Omental fat pad (tissue), 4 donors: ENCODE results near the gene HPN. TPM values are rescaled to one million over a fixed set of nuclear protein-coding genes. Genes with fewer than 3 reads are reported as not detected.

Source experiments
- ATAC-seq: fragments of 150-250 bp; one replicate; pipeline ENCODE4 v1.9.1; 2016; ENCODE audit warnings: mild to moderate bottlenecking, moderate library complexity; ENCODE audit not compliant: low FRiP score
- DNase-seq: peaks from one replicate; pipeline ENCODE4 v3.0.0-alpha.2; 2019; ENCODE audit warnings: low spot score
- total RNA-seq, 4 donors: library from RNA; depleted of rRNA; stranded (reverse); fragments of >200 nt; gene quantifications; one replicate each; pipeline ENCODE4 v1.1.0, GENCODE V29; 2016
- TF ChIP-seq, protein P1 (sequence below), 3 donors: fragments of 450-650 bp; IDR thresholded peaks; one replicate each; pipeline ENCODE4 v1.5.1; 2016 to 2017; ENCODE audit warnings: antibody characterized with exemption in 3 of 3, mild to moderate bottlenecking in 3 of 3, moderate library complexity in 2 of 3

The HPN gene
- total RNA-seq, 4 donors from 2014 or later, result 0.95 to 1.4 (median 1.2) TPM

DNA sequence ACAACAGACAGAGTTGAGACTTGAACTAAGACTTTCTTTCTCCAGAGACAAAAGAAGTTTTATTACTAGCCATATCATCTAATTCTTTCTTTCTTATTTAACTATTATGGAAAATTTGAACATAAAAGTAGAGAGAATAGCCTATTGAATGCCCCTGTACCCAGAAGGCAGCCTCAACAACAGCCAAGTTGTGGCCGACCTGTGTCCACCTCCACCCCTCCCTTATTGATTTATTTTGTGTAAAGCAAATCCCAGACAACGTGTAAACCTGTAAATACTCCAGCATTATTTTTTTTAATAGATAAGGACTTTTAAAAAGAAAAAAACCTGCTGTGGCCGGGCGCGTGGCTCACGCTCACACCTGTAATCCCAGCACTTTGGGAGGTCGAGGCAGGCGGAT lies 48.0 kb downstream of the HPN start:
- ATAC-seq, result no peak
- TF ChIP-seq, protein P1, sequence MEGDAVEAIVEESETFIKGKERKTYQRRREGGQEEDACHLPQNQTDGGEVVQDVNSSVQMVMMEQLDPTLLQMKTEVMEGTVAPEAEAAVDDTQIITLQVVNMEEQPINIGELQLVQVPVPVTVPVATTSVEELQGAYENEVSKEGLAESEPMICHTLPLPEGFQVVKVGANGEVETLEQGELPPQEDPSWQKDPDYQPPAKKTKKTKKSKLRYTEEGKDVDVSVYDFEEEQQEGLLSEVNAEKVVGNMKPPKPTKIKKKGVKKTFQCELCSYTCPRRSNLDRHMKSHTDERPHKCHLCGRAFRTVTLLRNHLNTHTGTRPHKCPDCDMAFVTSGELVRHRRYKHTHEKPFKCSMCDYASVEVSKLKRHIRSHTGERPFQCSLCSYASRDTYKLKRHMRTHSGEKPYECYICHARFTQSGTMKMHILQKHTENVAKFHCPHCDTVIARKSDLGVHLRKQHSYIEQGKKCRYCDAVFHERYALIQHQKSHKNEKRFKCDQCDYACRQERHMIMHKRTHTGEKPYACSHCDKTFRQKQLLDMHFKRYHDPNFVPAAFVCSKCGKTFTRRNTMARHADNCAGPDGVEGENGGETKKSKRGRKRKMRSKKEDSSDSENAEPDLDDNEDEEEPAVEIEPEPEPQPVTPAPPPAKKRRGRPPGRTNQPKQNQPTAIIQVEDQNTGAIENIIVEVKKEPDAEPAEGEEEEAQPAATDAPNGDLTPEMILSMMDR (IDR thresholded peaks at IDR 0.05), result no peak
- no peak for DNase-seq

DNA sequence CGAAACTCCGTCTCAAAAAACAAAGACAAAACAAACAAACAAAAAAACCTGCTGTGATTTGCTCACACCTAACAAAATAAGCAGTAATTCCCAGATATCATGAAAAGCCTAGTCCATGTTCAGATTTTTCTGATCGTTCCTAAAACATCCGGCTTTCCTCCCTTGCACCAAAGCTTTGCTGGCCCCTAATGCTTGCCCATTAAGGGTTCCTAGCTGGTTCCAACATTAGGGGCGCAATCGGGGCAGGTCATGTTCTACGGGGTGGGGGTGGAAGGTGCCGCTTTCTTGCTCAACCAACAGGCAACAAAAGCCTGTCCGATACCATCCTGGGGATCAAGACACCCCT lies 48.6 kb downstream of the HPN start:
- ATAC-seq, result no peak
- TF ChIP-seq, protein P1 (IDR thresholded peaks at IDR 0.05), result no peak
- no peak for DNase-seq

DNA sequence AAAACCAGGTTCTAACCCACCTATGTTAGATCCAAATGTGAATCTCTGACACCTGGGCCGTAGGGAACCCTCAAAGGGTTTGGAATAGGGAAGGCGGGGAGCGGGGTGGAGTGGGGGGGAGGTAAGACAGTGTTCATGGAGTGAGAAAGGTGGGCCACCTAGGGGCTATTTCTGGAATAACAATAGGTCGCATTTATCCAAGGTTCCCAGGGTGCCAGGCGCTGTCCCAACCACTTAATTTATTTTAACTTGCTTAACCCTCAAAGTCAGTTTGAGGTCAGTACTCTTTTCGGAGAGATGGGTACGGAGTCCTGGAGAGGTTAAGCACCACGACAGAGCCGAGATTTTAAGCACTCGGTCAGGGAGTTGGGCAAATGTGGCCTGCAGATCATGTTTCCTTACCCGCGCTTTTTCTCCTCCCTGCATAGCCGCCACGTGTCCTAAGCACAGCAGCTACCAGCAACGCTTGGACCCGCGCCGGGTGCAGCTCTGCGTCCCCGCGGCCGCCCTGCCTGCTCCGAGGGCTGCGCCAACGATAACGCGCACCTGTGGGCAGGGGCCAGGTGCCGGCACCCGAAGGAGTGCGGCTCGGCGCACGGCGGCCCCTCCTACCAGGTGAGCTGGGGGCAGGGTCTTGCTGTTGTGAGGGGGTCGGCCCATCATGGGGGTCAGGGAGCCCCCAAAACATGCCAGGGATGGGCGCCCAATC lies 49.1 kb downstream of the HPN start:
- TF ChIP-seq, protein P1 (IDR thresholded peaks at IDR 0.05), result peak in 1 of 3 donors; percentile 12
- ATAC-seq (peak; percentile 76), DNase-seq (peak; percentile 50)

DNA sequence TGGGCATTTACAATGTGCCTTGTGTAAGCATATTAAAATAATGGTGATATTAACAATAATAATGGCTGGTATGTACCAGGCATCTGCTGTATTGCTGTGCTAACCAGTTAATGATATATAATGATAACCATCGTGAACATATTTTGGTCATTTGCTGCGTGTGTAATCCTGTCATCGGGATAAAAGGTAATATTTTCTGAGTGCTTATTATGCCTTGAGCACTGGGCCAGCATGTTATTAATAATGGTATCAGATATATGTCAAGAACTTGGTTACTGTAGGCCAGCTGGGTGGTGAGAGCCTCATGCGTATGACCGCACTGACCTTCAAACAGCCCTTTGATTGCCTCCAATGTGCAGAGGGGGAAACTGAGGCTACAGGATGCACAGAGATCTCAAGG lies 51.9 kb downstream of the HPN start:
- TF ChIP-seq, protein P1 (IDR thresholded peaks at IDR 0.05), result no peak
- DNase-seq (no peak), ATAC-seq (no peak)

DNA sequence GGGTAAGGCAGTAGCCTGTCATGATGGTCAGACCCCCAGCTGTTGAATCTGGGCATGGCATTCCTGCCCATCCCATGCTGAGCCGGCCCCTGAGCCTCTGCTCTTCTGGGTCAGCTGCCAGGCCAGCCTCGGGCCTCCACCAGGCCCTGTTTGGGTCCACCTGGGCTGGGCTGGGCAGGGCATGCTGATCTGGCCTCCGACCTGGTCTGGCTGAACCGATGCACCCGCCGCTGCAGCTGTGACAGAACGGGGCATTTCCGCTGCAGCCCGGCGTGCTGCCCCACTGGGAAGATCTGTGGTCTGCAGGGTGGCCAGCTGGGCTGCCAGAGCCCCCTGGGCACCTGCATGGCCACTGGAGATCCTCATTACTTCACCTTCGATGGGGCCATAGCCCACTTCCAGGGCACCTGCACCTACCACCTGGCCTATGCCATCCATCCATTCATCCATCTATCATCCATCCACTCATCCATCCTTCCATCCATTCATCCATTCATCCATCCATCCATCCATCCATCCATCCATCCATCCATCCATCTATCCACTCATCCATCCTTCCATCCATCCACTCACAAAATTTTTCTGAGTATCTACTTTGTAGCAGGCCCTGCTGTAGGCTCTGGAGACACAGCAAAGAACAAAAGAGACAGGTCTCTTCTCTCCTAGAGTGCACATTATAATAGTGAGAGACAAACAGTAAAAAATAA lies 52.6 kb downstream of the HPN start:
- DNase-seq (no peak), ATAC-seq (no peak)
- TF ChIP-seq, protein P1 (IDR thresholded peaks at IDR 0.05), result no peak

DNA sequence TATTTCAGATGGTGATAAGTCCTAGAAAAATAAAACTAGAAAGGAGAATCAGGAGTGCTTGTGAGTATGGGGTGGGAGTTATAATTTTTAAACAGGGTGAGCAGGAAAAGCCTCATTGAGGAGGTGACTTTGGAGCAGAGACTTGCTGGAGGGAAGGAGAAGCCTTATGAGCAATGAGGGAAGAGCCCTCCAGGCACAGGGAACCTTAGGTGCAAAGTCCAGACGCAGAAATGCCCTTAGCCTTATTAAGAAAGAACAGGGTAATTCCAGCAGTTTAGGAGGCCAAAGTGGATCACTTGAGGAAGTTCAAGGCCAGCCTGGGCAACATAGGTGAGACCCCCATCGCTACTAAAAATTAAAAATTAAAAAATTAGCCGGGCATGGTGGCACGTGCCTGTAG lies 53.1 kb downstream of the HPN start:
- ATAC-seq (no peak), DNase-seq (no peak)
- TF ChIP-seq, protein P1 (IDR thresholded peaks at IDR 0.05), result no peak
